T47D (cell line): ENCODE measurements around the gene VEPH1.
"Not testable (repeated sequence)": the region's sequence is repeated elsewhere in the genome, so short reads cannot be mapped to it uniquely, and the experiment has no call there.

Experiments
- DNase-seq, 2 experiments: peaks; one replicate each; pipeline versions ENCODE4 v3.0.0 to v3.0.0-alpha.2; 2011 to 2012; ENCODE audit warnings: low read depth in 1 of 2, low spot score in 1 of 2
- JUND ChIP-seq: IDR thresholded peaks from 2 replicates; pipeline ENCODE4 v1.6.1; 2012; ENCODE audit warnings: low read depth
- in situ Hi-C: cut with HindIII; loops from 2 replicates; pipeline ENCODE4 v1.10.0; 2016; ENCODE audit warnings: low sequenced_read_pairs, low pct_unique_long_range_greater_than_20kb

The VEPH1 gene

GRCh38 chr3:157355276-157355675 lies 147.9 kb downstream of the VEPH1 start:
- no peak for TF ChIP-seq JUND
- in situ Hi-C loops = no loop called here
- DNase-seq = no peak

- in situ Hi-C loops = no loop called here
- TF ChIP-seq JUND = no peak
- peak in 1 of 2 experiments; percentile 40 for DNase-seq
Observed at GRCh38 chr3:157354722-157355121, 148.5 kb downstream of the VEPH1 start.

GRCh38 chr3:157354254-157354653 lies 149.0 kb downstream of the VEPH1 start:
- TF ChIP-seq JUND = no peak
- in situ Hi-C loops = no loop called here
- no peak for DNase-seq

GRCh38 chr3:157353652-157354051 lies 149.6 kb downstream of the VEPH1 start:
- no peak for TF ChIP-seq JUND
- DNase-seq = no peak
- in situ Hi-C loops = no loop called here

GRCh38 chr3:157351981-157352380 lies 151.2 kb downstream of the VEPH1 start:
- TF ChIP-seq JUND = no peak
- in situ Hi-C loops = no loop called here
- peak in 1 of 2 experiments; percentile 9 for DNase-seq

GRCh38 chr3:157350651-157351050 lies 152.6 kb downstream of the VEPH1 start:
- in situ Hi-C loops, DNase-seq: not testable (repeated sequence)

GRCh38 chr3:157348304-157349075 lies 154.7 kb downstream of the VEPH1 start:
- DNase-seq, in situ Hi-C loops: not testable (repeated sequence)

GRCh38 chr3:157347577-157348303 lies 155.5 kb downstream of the VEPH1 start:
- no peak for TF ChIP-seq JUND
- DNase-seq = no peak
- in situ Hi-C loops = no loop called here

GRCh38 chr3:157336252-157337009 lies 166.8 kb downstream of the VEPH1 start:
- in situ Hi-C loops = no loop called here
- TF ChIP-seq JUND = no peak
- DNase-seq = no peak

GRCh38 chr3:157335233-157336076 lies 167.8 kb downstream of the VEPH1 start:
- no peak for TF ChIP-seq JUND
- in situ Hi-C loops = no loop called here
- no peak for DNase-seq

- in situ Hi-C loops = no loop called here
Observed at GRCh38 chr3:157333551-157333991, 169.6 kb downstream of the VEPH1 start.

GRCh38 chr3:157330206-157330605 lies 173.0 kb downstream of the VEPH1 start:
- no peak for TF ChIP-seq JUND
- in situ Hi-C loops = no loop called here
- DNase-seq = no peak

More at GRCh38 chr3:157333551-157333991, 169.6 kb downstream of the VEPH1 start:
- no peak for DNase-seq
- TF ChIP-seq JUND = no peak
